GM19455 (cell line): ENCODE measurements around the gene OLA1.

Experiments
- ATAC-seq: cut with Tn5 transposase; IDR thresholded peaks from one replicate; pipeline ENCODE4 v1.9.1; 2021; ENCODE audit not compliant: unreplicated experiment

The OLA1 gene

GRCh38 chr2:174224665-174225288 is 23.6 kb downstream of the OLA1 start:
- ATAC-seq, result no peak

GRCh38 chr2:174224125-174224524 is 24.2 kb downstream of the OLA1 start:
- ATAC-seq, result no peak

GRCh38 chr2:174223388-174223787 is 24.9 kb downstream of the OLA1 start:
- no peak for ATAC-seq

- ATAC-seq, result no peak
These were observed 26.2 kb downstream of the OLA1 start for GRCh38 chr2:174222154-174222553.

- ATAC-seq, result no peak
These were observed 29.0 kb downstream of the OLA1 start for GRCh38 chr2:174219321-174219720.

- ATAC-seq, result no peak
These were observed 29.6 kb downstream of the OLA1 start for GRCh38 chr2:174218773-174219172.

GRCh38 chr2:174217869-174218268 is 30.5 kb downstream of the OLA1 start:
- no peak for ATAC-seq

GRCh38 chr2:174211954-174212353 is 36.4 kb downstream of the OLA1 start:
- ATAC-seq, result no peak

GRCh38 chr2:174210862-174211261 is 37.5 kb downstream of the OLA1 start:
- no peak for ATAC-seq

- no peak for ATAC-seq
These were observed 39.0 kb downstream of the OLA1 start for GRCh38 chr2:174209325-174209724.

- no peak for ATAC-seq
These were observed 40.3 kb downstream of the OLA1 start for GRCh38 chr2:174208026-174208425.

GRCh38 chr2:174205562-174205961 is 42.8 kb downstream of the OLA1 start:
- no peak for ATAC-seq

GRCh38 chr2:174202188-174202587 is 46.1 kb downstream of the OLA1 start:
- ATAC-seq, result no peak

GRCh38 chr2:174198846-174199564 is 49.3 kb downstream of the OLA1 start:
- no peak for ATAC-seq

- no peak for ATAC-seq
These were observed 53.1 kb downstream of the OLA1 start for GRCh38 chr2:174195253-174195652.

GRCh38 chr2:174193737-174194136 is 54.6 kb downstream of the OLA1 start:
- no peak for ATAC-seq

- ATAC-seq, result no peak
These were observed 55.7 kb downstream of the OLA1 start for GRCh38 chr2:174192664-174193063.

GRCh38 chr2:174191342-174192074 is 56.8 kb downstream of the OLA1 start:
- no peak for ATAC-seq

GRCh38 chr2:174184915-174185314 is 63.4 kb downstream of the OLA1 start:
- ATAC-seq, result no peak

GRCh38 chr2:174184504-174184903 is 63.8 kb downstream of the OLA1 start:
- no peak for ATAC-seq

- ATAC-seq, result no peak
These were observed 65.3 kb downstream of the OLA1 start for GRCh38 chr2:174183076-174183475.

- ATAC-seq, result no peak
These were observed 67.0 kb downstream of the OLA1 start for GRCh38 chr2:174181368-174181767.
